ENCODE data around the gene ZBTB49.

The ZBTB49 gene

DNA sequence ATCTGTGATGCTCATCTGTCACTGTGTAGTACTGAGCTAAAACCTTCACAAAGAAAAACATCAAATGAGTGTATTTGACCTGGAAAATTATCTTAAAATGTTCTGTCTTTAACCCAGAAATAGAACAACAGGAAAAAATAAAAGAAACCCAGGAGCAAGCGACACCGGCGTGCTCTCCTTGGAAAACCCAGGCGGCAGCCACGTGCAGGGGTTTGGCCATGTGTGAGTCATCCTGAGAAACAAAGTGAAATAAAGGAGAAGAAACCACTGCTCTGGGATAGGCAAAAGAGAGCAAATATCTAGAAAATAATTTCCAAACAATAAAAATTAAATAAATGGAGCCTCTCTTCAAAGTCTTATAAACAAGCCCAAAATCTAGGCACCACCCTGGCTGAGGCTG is 22.1 kb upstream of the ZBTB49 start:
- in situ Hi-C loops (cut with MboI; ENCODE audit: low sequenced_read_pairs, unreplicated experiment): no loop called here
- no peak for DNase-seq (ENCODE audit: low spot score)
- TF ChIP-seq, protein P1, sequence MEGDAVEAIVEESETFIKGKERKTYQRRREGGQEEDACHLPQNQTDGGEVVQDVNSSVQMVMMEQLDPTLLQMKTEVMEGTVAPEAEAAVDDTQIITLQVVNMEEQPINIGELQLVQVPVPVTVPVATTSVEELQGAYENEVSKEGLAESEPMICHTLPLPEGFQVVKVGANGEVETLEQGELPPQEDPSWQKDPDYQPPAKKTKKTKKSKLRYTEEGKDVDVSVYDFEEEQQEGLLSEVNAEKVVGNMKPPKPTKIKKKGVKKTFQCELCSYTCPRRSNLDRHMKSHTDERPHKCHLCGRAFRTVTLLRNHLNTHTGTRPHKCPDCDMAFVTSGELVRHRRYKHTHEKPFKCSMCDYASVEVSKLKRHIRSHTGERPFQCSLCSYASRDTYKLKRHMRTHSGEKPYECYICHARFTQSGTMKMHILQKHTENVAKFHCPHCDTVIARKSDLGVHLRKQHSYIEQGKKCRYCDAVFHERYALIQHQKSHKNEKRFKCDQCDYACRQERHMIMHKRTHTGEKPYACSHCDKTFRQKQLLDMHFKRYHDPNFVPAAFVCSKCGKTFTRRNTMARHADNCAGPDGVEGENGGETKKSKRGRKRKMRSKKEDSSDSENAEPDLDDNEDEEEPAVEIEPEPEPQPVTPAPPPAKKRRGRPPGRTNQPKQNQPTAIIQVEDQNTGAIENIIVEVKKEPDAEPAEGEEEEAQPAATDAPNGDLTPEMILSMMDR (IDR thresholded peaks at IDR 0.05; ENCODE audit: borderline replicate concordance, control extremely low read depth, extremely low read depth, insufficient read depth, missing control alignments): no peak

DNA sequence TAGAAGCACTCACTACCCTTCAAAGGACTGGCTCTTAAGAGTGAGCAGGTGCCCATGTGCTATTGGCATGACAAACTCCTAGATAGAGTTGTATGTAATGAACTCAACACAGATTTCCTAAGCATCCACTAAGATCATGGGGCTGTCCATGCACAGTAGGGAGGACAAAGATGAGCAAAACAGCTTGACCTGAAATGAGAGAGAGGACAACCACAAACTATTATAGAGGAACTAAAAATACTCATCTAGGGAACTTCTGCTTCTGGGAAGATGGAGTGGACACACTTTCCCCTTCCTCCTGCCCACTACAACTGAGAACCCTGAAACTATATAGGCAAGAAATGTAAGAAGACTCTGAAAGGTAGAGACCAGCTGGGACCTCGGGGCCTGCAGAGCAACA is 21.3 kb upstream of the ZBTB49 start:
- in situ Hi-C loops (cut with MboI; ENCODE audit: low sequenced_read_pairs, unreplicated experiment): no loop called here
- no peak for DNase-seq (ENCODE audit: low spot score)
- TF ChIP-seq, protein P1 (IDR thresholded peaks at IDR 0.05; ENCODE audit: borderline replicate concordance, control extremely low read depth, extremely low read depth, insufficient read depth, missing control alignments): no peak

DNA sequence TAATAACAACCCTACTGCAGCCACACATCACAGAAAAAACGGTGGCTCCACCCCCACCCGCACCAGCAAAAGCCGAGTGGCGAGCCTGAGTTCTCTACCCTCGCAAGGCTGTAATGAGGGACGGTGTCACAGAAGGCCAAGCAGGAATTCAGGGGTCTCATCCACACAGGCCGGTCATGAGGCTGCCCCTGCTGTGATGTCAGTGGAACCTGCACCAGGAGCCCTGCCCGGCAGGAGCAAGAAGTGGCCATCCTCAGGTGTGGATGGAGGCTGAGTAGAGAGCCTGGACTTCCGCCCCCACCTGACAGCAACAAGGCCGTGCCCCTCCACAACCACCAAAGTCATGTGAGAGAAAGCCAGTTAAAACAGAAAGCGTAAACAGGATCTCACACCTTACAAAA is 20.7 kb upstream of the ZBTB49 start:
- TF ChIP-seq, protein P1 (IDR thresholded peaks at IDR 0.05; ENCODE audit: borderline replicate concordance, control extremely low read depth, extremely low read depth, insufficient read depth, missing control alignments): no peak
- no peak for DNase-seq (ENCODE audit: low spot score)
- in situ Hi-C loops (cut with MboI; ENCODE audit: low sequenced_read_pairs, unreplicated experiment): no loop called here

DNA sequence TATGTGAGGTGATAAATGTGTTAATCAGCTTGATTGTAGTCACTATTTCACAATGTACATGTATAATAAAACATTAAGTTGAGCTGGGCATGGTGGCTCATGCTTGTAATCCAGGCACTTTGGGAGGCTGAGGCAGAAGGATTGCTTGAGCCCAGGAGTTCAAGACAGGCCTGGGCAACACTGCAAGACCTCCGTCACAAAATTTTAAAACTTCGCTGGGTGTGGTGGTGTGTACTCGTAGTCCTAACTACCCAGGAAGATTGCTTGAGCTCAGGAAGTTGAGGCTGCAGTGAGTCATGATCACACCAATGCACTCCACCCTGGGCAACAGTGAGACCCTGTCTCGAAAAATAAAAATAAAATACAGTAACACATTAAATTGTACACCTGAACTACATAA is 20.2 kb upstream of the ZBTB49 start:
- no peak for DNase-seq (ENCODE audit: low spot score)

DNA sequence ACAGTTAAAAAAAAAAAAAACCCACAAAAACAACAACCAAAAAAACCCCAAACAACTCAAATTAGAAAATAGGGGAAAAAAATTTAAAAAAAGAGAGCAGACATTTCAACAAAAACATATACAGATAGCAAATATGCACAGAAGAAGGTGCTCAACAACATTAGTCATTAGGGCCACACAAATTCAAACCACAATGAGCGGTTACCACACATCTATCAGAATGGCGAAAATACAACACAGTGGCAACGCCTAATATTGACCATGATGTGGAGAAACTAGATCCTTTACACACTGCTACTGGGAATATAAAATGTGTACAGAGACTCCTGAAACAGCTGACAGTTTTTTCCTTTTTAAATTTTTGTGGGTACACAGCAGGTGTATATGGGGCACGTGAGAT is 19.5 kb upstream of the ZBTB49 start:
- in situ Hi-C loops (cut with MboI; ENCODE audit: low sequenced_read_pairs, unreplicated experiment): no loop called here
- no peak for DNase-seq (ENCODE audit: low spot score)
- TF ChIP-seq, protein P1 (IDR thresholded peaks at IDR 0.05; ENCODE audit: borderline replicate concordance, control extremely low read depth, extremely low read depth, insufficient read depth, missing control alignments): no peak

More for the DNA sequence above, 20.2 kb upstream of the ZBTB49 start:
- in situ Hi-C loops (cut with MboI; ENCODE audit: low sequenced_read_pairs, unreplicated experiment): no loop called here
- TF ChIP-seq, protein P1 (IDR thresholded peaks at IDR 0.05; ENCODE audit: borderline replicate concordance, control extremely low read depth, extremely low read depth, insufficient read depth, missing control alignments): no peak

DNA sequence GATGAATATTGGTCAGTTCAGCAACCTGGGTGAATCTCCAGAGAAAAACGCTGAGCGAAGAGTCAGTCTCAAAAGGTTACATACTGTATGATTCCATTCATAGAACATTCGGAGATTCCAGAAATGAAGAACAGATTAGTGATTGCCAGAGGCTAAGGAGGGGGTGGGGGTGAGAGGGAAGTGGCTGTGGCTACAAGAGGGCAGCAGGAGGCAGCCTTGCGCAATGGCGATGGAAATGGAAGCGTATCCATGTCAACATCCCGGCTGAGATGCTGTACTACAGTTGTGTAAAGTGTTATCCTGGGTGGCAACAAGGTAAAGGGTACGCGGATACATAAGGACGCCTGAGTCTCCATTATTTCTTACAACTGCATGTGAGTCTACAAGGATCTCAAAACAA is 18.1 kb upstream of the ZBTB49 start:
- TF ChIP-seq, protein P1 (IDR thresholded peaks at IDR 0.05; ENCODE audit: borderline replicate concordance, control extremely low read depth, extremely low read depth, insufficient read depth, missing control alignments): no peak
- in situ Hi-C loops (cut with MboI; ENCODE audit: low sequenced_read_pairs, unreplicated experiment): no loop called here
- DNase-seq (ENCODE audit: low spot score): no peak

DNA sequence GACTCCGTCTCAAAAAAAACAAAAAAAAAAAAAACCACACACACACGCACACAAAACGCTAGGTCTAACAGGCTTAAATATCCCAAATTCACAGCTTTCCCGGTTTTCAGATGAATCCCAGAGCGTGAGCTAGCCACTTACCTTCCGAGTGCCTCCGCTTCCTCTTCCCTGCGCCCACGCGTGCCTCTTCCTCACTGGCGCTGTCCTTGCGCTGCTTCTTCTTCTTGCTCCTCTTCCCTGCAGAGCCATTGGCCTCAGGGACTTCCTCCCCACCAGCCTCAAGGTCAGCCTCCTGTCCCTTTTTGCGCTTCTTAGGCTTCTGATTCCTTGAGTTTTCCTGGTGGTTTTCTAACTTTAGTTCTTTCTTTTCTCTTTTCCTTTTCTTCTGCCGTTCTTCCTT is 15.8 kb upstream of the ZBTB49 start:
- TF ChIP-seq, protein P1 (IDR thresholded peaks at IDR 0.05; ENCODE audit: borderline replicate concordance, control extremely low read depth, extremely low read depth, insufficient read depth, missing control alignments): no peak
- in situ Hi-C loops (cut with MboI; ENCODE audit: low sequenced_read_pairs, unreplicated experiment): no loop called here
- no peak for DNase-seq (ENCODE audit: low spot score)
